Activated CD8-positive, alpha-beta memory T cell treated with anti-CD3 and anti-CD28 coated beads, Interleukin-2, amount 50 U/mL, for 1 hour (primary cell): Measurements from ENCODE around the gene CYS1.

ENCODE experiments used
- DNase-seq: peaks from one replicate; pipeline ENCODE4 v3.0.0-alpha.2; 2020; ENCODE audit errors: extremely low read depth

Gene CYS1

DNA sequence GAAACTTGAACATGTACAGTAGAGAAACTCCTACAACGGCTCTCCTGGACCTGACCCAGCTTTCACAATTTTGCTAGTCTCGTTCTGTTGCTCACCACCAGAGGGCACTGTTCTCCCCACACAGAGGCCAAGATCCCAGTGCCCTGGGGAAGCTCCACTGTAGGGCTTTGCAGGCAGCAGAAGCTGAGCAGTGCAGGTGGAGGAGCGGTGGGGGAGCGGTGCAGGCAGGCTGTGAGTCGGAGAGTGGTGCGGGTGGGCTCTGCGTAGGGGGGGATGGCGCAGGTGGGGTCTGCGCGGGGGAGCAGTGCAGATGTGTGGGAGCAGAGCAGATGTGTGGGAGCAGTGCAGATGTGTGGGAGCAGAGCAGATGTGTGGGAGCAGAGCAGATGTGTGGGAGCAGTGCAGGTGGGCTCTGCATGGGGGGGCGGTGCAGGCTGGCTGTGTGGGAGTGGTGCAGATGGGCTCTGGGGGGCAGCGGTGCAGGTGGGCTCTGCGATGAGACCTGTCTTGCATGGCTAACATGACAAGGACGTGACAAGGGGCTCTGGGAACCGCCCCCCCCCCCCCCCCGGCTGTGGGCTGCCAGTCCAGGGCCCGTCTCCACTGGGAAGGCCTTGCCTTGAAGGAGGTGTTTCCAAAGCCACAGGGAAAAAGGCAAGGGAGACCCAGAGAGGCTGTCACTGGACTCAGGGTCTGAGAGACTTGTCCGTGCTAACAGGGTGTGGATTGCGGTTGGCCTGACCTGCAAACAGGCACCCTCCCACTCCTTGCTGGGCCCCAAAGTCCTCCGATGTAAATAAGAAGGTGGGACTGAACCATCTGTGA, 7.3 kb downstream of the CYS1 start:
- peak; percentile 49 for DNase-seq

DNA sequence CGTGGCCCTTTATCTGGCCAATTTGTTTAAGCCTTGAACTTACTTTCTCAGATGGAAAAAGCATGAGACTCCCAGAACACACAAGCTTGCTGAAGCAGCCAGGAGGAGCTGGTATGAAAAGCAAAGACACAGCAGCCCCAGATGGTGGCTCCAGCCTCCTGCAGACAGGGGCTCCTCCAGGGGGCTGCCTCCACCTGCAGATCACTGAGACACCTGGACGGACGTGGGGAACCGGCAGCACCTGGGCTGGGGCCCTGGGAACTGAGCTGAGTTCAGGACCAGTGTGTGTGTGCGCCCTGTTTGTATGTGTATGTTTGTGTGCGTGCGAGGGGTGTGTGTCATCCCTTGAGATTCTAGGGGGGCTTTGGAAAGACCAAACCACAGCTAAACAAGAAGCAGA, 8.6 kb downstream of the CYS1 start:
- no peak for DNase-seq

DNA sequence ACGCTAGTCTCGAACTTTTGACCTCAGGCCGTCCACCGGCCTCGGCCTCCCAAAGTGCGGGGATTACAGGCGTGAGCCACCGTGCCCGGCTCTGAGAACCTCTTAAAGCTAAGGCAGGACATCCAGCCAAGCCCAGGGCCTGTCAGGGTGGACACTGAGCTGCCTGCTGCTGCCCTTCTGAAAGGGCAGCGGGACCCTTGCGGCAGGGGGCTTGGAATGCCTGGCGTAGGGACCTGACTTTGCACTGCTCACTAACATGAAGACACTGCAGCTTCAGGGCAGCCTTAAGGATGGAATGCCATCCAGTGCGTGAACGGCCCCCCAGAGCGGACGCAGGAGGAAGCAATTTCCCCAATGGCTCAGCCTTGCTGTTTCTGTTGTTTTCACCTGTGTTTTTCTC, 9.0 kb downstream of the CYS1 start:
- no peak for DNase-seq

GRCh38 chr2:10067881-10068280, 12.3 kb downstream of the CYS1 start:
- no peak for DNase-seq

DNA sequence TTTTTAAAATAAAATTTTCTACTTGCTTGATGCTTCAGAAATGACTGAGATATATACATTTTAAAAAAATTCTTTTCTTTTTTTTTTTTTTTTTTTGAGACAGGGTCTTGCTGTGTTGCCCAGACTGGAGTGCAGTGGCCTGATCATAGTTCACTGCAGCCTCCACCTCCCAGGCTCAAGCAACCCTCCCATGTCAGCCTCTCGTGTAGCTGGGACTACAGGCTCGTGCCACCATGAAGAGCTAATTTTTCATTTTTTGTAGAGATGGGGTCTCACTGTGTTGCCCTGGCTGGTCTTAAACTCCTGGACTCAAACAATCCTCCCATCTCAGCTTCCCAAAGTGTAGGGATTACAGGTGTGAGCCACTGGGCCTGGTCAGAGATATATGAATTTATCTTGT, 12.9 kb downstream of the CYS1 start:
- no peak for DNase-seq

GRCh38 chr2:10065773-10066055, 14.5 kb downstream of the CYS1 start:
- DNase-seq = no peak

DNA sequence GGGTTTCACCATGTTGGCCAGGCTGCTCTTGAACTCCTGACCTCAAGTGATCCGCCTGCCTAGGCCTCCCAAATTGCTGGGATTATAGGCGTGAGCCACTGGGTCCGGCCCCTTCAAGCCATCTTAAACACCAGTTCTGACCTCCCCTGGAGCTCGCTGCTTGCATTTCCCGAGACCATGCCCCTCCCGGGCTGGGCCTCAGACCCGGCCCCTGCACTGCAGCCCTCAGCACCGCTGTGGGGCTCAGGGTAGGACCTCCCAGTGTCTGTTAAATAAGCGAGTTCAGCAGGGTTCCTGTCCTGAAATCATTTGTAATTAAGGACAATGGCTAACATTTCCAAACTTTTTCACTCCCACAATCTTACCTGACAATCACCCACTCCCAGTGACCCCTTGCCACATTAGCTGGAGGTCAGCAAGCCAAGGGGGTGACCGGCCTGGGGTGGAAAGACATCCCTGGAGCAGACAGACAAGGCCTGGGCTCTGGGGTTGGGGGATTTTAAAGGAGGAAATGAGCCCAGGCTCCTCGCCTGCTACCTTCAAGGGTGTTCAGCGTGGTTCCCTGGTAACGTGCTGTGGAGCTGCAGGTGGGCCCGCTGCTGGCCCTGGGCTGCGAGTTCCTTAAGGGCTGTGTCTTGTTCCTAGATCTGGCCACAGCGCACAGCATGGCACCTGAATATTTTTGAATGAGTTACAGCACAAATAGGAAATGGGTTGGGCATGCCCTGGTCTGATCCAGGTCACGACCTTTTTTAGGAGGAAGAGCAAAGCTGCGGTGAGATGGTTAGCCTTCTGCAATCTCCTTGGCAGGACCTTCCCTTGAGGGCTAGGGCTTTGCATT, 15.1 kb downstream of the CYS1 start:
- no peak for DNase-seq

GRCh38 chr2:10063566-10063965, 16.6 kb downstream of the CYS1 start:
- DNase-seq = no peak

DNA sequence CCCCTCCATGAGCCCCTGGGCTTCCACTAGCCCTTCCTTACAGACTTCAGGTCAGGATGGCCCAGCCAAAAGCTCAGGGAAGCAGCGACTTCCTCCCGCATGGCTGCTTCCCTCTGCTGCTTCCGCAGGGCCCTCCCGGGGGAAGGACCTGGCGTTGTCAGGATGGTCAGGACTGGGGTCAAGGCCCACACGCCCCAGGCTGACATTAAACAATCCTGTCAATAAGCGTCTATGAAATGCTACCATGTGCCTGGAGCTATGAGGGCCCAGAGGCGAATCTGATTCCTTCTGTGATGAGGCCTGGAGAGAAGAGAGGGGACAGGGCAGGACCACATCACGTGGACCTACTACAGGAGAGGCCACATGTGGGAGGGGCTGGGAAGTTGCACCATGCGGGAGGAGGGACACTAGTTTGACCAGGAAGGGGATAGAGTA, 17.3 kb downstream of the CYS1 start:
- no peak for DNase-seq

- no peak for DNase-seq
These were observed 18.8 kb downstream of the CYS1 start for GRCh38 chr2:10061221-10061925.

DNA sequence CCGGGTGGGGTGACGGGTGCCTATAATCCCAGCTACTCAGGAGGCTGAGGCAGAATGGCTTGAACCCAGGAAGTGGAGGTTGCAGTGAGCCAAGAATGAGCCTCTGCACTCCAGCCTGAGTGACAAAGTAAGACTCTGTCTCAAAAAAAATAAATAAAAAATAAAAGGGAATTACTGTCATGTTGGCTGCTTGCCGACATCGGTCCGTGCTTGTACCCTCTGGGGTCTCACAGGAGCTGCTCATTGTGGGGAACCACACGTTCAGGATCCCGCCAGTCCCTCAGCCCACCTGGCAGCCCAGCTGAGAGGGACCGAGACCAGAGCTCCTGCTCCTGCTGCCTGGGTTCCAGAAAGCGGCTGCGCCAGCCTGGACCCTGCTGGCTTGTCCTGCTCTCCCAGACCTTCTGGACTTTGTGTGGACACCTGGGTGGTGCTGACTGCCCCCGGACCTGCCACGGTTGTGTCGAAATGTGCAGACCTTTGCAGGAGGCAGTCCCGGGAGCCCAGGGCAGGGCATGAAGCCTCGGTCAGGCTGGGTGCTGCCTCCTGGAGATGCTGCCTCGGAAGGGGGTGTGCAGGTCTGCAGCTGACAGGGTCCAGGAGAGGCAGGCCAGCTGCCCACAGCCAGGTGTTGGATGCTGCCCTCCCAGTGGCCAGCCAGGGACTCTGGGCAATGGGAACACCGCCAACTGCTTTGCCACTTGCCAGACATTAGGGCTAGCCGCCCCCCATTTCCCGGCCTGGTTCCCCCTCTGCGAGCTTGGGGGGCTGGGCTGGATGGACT, 20.5 kb downstream of the CYS1 start:
- DNase-seq = no peak

DNA sequence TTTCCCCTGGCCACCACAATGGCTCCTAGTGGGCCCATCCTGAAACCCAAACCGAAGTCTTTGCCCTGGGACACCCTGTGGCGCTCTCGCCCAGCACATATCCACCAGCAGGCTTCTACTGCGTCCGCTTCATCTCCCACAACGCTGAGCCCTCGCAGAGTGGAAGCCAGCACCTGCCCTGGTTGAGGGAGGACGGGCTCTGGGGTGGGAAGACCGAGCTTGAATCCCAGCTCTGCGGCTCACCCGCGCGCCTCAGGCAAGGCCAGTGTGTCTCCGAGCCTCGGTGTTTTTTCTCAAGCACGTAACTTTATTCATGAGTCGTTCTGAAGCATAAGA, 21.2 kb downstream of the CYS1 start:
- DNase-seq = no peak

- no peak for DNase-seq
These were observed 21.8 kb downstream of the CYS1 start for GRCh38 chr2:10058251-10059015.

- no peak for DNase-seq
These were observed 22.7 kb downstream of the CYS1 start for GRCh38 chr2:10057231-10058107.

GRCh38 chr2:10056439-10056838, 23.8 kb downstream of the CYS1 start:
- DNase-seq = no peak

DNA sequence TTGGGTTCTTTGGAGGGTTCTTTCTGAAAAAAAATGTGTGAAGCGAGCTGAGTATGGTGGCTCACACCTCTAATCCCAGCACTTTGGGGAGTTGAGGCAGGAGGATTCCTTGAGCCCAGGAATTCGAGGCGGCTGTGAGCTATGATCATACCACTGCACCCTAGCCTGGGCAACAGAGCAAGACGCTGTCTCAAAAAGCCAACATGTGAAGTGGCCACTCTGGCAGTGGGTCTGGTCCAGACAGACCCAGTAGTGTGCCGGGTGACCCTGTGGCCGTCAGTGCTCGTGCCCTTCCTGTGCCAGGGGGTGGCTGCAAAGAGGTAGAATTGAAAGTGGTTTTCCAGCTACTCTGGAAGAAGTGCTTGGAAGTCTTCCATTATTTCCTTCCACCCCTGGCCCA, 25.2 kb downstream of the CYS1 start:
- DNase-seq = no peak

- no peak for DNase-seq
These were observed 25.8 kb downstream of the CYS1 start for GRCh38 chr2:10054424-10054823.

DNA sequence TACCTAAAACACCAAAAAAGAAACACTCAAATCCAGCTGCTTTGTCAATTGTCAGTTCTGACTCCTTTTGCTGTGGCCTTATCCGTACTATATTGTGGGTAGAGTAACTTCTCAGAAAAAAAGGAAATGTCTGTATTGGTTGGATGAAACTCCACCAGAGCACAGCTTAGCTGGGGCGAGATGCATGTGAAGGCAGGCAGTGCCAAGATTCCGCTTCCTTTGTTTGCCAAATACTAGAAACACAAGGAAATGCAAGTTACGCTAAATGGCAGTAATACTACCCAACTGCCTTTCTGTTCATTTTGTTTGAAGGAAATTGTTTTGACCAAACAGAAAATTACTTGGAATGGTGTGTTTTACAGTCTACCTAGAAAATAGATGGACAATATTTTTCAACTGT, 26.9 kb downstream of the CYS1 start:
- no peak for DNase-seq

GRCh38 chr2:10052216-10052615, 28.0 kb downstream of the CYS1 start:
- DNase-seq = no peak

GRCh38 chr2:10048501-10049171, 31.6 kb downstream of the CYS1 start:
- DNase-seq = no peak
